Skin of body (tissue), 2 donors: Measurements from ENCODE around the gene MGAT4B. TPM values are rescaled to one million over a fixed set of nuclear protein-coding genes. Genes with fewer than 3 reads are reported as not detected.

ENCODE experiments used
- DNase-seq: peaks from one replicate; lab custom pipeline; 2025; lab: John Stamatoyannopoulos, UW
- total RNA-seq: library from RNA; depleted of rRNA; stranded (reverse); fragments of >200 nt; gene quantifications from one replicate; pipeline ENCODE4 v1.2.3, GENCODE V29; 2014

Gene MGAT4B
- total RNA-seq, 1 donor from 2014 or later = 44.9 TPM

- DNase-seq = no peak
Measured at GRCh38 chr5:179827680-179828079, 21.0 kb upstream of the MGAT4B start.

- no peak for DNase-seq
Measured at GRCh38 chr5:179825655-179826182, 19.1 kb upstream of the MGAT4B start.

GRCh38 chr5:179824745-179825112, 18.1 kb upstream of the MGAT4B start:
- no peak for DNase-seq

DNA sequence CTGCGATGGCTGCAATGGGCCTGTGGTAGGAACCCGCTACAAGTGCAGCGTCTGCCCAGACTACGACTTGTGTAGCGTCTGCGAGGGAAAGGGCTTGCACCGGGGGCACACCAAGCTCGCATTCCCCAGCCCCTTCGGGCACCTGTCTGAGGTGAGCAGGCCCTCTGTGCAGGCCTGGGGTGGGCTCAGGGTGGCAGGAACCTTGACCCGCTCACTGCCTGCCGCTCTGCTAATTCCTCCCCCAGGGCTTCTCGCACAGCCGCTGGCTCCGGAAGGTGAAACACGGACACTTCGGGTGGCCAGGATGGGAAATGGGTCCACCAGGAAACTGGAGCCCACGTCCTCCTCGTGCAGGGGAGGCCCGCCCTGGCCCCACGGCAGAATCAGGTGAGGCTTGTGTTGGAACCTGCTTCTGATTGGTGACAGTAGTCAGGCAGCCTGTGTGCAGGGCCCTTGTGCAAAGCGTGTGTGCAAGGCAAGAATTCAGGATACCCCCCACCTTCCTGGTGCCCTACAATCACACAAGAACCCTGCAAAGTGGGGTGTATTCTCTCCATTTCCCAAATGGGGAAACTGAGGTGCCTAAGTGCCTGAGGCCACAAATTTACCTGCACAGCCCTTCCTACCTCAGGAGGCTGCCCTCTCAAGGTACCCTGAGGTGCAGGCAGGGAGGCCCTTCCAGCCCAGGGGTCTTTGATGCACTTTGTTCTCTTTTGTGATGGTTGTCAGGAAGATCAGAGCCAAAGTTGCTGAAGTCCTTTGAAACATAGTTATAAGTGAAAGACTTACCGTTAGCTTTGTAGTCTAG, 17.5 kb upstream of the MGAT4B start:
- DNase-seq = no peak

DNA sequence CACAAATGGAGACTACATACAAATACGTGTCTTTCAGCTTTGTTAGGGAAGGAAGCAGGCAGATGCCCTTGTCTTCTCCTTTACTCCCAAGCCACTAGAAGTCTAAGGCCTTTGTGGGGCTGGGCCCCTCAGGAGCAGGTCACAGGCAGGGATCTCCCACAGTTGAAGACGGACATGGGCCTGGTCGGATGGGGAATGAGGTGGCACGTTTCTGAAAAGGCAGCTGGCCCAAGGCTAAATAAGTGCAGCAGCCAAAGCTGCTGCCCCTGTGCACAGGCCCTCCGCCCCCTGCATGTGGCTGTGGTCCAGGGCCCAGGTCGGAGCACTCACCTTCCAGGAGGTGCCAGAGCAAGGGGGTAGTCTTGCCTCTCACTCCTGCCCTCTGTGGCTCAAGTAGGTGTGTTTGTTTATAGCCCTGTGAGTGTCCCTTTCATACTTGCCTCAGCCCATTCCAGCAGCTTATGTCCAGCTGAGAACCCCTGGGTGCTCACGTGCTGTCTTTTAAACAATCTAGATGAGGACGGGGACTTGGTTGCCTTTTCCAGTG, 15.9 kb upstream of the MGAT4B start:
- DNase-seq = no peak

DNA sequence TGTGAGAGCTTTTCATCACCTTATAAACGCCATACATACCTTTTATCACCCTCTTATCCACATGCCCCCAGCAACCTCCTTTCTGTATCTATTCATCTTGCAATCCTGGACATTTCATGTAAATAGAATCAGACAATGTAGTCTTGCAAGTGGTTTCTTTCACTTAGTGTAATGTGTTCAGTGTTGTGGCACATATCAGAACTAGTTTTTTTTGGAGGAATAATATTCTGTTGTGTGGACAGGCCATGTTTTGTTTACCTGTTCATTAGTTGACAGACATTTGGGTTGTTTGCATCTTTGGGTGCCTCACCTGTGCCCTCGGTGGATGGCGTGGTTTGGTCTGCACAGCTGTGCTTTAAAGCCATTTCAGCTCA, 15.4 kb upstream of the MGAT4B start:
- no peak for DNase-seq

DNA sequence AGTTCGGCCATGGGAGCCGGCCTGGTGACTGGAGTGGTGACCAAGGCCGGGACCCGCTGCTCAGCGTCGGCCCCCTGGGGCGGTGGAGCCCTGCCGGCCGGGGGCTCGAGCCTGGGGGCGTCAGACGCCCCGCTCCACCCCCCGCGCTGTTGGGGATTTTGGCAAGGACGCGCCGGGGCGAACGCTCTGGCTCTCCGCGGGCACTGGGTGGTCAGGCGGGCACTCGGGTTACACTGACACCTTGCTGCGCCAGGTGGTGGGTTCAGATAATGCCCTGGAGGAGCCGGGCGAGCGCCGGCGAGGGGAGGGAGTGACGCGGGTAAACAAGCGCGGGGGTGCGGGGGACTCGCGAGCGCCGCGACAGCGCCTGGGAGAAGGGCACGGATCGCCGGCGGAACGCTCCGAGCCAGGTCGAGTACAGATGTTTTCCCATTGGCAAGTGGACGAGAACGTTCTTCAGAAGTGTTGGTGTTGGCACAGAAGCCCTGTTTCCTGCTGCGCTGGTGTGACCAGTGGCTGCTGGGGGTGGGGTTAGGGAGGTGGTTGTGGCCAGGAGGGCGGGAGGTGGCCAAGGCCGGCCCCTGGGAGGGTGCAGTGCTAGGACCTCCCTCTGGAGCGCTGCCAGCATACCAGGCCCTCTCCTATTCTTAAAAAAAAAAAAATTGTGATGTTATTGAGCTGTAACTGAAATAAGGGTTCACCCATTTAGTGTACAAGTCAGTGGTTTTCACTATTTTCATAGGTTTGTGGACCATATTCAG, 14.8 kb upstream of the MGAT4B start:
- DNase-seq = peak; percentile 85

DNA sequence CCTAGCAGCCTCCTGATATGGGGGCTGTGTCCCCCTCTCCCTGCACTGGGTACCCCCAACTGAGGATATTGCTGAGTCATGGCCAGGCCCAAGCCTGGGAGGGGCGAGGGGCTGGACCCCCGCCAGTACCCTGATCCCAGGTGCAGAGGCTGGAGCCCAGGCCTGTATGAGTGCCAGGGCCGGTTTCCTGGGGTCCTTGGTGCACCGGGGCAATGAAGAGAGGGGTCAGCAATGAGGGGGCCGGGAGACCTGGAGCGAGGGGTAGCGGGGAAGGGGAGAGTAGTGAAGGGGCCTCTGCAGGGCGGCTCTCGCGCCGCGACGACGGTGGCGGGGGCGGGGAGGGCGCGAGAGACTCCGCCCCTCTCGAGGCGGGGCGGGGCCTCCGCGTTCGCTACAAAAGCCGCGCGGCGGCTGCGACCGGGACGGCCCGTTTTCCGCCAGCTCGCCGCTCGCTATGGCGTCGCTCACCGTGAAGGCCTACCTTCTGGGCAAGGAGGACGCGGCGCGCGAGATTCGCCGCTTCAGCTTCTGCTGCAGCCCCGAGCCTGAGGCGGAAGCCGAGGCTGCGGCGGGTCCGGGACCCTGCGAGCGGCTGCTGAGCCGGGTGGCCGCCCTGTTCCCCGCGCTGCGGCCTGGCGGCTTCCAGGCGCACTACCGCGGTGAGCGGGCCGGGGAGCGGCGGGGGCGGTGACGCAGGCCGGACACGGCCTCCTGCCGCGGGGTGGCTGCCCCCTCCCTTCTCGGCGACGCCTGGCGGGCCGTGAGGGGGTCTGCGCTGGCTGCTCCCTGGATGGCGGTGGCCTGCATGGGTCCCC, 14.0 kb upstream of the MGAT4B start, which contains the start of gene SQSTM1:
TSS of gene SQSTM1 (plus strand) at position 423 of the 815 bp plus-strand sequence. CDS start at position 455, 32 bp downstream.
- DNase-seq = peak; percentile 65

DNA sequence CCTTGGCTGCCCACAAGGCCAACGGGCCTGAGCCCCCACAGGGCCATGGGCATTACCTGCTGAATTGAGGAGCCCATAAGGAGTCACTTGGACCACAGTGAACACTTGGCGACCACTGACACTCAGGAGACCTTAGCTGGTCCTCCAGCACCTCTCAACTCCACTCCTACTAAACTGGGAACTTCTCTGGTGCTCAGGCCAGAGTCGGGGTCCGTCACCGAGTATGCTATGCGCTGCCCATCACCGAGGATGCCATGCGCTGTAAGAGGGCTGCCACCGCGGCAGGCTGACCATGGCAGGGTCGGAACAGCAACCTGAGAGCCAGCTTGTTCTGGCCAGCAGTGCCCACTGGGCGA, 13.4 kb upstream of the MGAT4B start:
- no peak for DNase-seq

DNA sequence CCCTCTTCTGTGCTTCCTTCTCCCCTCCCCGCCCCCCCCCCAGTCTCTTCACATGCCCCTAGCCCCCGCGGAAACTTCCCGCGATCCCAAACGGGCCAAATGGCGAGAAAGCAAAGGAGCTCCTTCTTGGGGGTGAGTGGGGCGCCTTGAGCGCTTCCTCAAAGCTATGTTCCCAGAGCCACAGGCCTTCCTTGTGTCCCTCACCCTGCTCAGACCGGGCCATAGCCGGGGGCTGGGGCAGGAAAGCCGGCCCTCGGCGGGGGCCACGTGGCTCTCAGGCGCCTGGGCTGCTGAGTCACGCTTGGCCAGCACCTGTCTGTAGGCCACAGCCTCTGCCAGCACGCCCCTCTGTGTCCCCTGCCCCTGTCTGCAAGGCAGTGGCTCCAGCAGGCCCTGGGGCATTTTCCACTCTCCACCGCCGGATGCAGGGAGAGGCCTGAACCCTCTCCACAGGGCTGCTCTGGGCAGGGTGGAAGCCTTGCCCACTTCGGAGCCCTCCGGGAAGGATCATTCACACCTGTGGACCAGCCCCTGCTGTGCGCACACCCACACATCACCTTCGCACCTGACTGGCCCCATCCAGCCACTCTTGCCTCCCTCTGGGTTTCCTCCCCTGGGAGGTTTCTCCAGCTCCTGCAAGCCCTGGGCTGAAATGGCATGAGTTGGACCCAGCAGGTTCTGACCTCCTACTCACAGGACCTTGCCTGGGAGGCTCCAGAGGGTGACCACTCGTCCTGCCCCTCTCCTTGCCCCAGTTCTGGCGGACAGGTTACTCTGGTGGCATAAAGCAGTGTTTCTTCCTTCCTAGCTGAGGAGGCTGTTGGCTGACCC, 12.8 kb upstream of the MGAT4B start:
- DNase-seq = no peak

DNA sequence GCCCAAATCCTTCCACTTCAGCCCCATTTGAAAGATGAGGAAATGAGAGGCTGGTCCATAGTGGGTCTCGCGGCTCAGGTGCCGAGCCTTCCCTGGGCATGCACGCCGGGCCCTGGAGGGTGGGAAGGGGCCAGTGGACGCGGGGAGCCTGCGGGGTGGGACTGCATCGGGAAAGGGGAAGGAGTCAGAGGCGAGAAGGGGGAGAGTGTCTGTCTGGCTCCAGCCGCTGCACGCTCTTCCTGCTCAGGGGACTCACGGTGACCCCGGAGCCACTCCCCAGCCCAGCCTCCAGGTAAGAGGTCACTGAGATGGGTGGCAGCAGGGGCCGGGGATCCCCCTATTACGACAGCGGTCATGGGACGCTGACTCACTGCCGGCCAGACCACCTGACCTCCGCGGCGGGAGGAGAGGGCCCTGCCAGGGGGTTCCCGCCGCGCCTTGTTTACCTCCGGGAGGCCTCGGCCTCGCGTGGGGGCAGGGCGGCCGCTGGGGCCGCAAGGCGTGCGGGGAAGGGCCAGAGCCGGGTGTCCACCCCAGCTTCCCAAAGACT, 12.2 kb upstream of the MGAT4B start:
- DNase-seq = peak; percentile 47

DNA sequence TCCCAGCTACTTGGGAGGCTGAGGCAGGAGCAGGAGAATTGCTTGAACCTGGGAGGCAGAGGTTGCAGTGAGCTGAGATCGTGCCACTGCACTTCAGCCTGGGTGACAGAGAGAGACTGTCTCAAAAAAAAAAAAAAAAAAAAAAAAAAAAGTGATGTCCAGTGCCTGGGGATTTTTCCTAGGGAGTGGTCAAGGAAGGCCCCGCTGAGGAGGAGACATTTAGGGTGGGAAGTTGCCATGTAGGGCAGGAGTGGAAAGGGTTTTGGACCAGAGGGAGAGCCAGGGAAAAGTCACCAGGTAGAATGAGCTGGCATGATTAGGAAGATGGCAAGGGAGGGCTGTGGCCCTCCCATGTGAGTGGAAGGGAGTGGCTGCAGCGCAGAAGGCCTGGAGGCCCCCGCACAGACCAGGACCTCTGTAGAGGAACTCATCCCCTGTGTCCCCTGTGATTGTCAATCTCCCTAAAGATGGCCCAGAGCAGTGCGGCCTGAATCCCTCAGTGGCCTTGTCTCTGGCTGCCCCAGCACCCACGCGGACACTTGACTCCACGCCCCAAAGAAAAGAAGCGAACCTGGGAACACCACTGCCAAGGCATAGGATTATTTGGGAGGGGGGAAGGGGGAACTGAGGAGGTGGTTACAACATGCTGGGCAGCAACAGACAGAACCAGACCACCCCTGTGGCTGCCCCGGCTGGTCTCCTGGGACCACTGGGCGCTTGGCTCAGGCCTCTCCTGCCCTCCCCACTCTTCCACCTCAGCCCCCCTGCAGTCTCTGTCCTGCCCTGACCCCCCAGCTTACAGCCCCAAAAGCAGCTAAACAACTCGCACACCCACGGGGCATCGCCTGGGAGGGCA, 11.5 kb upstream of the MGAT4B start:
- no peak for DNase-seq

DNA sequence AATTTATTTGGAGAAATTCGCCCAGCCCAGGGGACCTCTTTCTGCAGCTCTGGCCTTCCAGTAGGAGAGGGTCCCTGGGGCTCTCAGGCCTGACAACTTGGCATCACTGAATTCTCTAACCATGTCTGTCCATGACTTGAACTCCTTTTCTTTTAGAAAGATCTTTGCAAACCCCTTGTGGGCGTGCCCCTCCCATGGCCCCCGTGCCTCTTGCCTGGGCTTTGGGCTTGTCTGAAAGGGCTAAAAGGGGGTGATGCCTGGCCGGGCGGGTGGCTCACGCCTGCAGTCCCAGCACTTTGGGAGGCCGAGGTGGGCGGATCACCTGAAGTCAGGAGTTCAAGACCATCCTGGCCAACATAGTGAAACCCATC, 10.8 kb upstream of the MGAT4B start:
- DNase-seq = no peak

DNA sequence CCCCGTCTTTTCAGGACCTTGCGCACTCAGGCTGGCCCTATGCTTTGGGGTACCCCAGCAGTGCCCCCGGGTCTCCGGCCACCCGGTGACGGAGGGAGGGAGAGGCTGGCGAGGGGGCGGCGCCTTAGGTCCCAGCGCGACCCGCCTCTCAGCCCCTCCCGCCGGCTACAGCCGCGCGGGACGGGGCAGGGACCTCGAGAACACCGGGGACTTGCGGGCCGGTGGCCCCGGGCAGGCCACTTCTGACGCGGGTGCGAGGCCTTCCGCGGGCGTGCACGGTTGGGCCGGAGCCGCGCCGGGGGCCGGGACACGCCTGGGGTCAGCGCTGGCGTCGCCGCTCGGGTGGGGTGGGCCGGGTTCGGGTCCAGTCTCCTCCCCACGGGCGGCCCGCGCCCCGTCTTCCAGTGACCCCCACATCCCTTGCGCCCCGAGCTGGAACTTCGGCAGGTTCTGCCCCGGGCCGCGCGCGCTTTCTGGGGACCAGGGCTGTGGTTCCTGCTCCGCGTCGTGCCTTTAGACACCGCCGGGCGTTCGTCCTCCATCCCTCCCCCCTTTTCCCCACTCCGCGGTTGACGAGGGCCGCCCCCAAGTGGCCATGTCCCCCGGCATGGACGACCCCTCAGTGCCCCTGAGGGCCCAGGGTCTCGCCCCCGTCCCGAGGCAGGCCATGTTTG, 10.3 kb upstream of the MGAT4B start:
- no peak for DNase-seq

- no peak for DNase-seq
Measured at GRCh38 chr5:179816401-179816795, 9.7 kb upstream of the MGAT4B start.

- DNase-seq = no peak
Measured at GRCh38 chr5:179815491-179816249, 9.0 kb upstream of the MGAT4B start.

GRCh38 chr5:179814090-179814489, 7.4 kb upstream of the MGAT4B start:
- no peak for DNase-seq

GRCh38 chr5:179812997-179813607, 6.4 kb upstream of the MGAT4B start:
- DNase-seq = no peak
